HFF-Myc (cell line): ENCODE measurements around the gene UGT1A8.

Source experiments
- DNase-seq: peaks from one replicate; pipeline ENCODE4 v3.0.0-alpha.2; 2011; ENCODE audit warnings: low read depth; ENCODE audit errors: extremely low read depth
- H3K4me3 ChIP-seq: replicated peaks from 2 replicates; pipeline ENCODE4 v1.5.1; 2011; ENCODE audit warnings: low read depth, mild to moderate bottlenecking, control low read depth, low read length
- TF ChIP-seq, protein P1 (sequence below): IDR thresholded peaks from 2 replicates; pipeline ENCODE4 v1.5.1; 2012; ENCODE audit warnings: mild to moderate bottlenecking, low read depth, low read length, control low read depth; ENCODE audit errors: missing control alignments

The UGT1A8 gene

DNA sequence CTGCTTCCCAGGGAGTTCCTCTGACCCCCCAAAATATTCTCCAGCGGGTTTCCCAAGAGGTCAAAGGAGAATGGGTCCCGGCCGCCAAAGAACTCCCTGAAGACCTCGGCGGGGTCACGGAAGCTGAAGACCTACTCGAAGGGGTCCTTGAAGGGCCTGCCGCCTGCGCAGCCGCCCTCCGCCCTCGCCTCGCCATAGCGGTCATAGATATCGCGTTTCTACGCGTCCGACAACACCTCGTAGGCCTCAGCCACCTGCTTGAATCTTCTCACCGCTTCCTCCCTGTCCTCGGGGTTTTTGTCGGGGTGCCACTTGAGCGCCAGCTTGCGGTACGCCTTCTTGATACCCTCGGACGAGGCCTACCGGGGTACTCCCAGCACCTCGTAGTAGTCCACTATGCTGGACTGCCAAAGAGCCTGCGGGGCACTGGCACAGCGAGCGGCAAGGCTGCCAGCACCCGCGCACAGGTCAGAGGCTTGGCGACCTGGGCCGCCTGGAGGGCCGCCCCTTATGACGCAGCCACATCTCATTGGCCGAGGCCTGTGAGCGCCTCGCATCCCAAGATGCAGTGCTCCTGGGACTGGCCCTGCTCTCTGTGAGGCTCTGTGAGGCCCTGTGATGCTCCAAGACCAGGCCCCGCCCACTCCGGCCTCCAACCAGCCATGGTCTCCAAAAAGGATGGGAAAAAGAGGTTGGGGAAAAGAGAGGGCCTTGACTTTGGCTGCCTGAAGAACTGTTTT, 137.6 kb downstream of the UGT1A8 start:
- TF ChIP-seq, protein P1, sequence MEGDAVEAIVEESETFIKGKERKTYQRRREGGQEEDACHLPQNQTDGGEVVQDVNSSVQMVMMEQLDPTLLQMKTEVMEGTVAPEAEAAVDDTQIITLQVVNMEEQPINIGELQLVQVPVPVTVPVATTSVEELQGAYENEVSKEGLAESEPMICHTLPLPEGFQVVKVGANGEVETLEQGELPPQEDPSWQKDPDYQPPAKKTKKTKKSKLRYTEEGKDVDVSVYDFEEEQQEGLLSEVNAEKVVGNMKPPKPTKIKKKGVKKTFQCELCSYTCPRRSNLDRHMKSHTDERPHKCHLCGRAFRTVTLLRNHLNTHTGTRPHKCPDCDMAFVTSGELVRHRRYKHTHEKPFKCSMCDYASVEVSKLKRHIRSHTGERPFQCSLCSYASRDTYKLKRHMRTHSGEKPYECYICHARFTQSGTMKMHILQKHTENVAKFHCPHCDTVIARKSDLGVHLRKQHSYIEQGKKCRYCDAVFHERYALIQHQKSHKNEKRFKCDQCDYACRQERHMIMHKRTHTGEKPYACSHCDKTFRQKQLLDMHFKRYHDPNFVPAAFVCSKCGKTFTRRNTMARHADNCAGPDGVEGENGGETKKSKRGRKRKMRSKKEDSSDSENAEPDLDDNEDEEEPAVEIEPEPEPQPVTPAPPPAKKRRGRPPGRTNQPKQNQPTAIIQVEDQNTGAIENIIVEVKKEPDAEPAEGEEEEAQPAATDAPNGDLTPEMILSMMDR: no peak
- no peak for DNase-seq
- H3K4me3 ChIP-seq: no peak overlapping the region

DNA sequence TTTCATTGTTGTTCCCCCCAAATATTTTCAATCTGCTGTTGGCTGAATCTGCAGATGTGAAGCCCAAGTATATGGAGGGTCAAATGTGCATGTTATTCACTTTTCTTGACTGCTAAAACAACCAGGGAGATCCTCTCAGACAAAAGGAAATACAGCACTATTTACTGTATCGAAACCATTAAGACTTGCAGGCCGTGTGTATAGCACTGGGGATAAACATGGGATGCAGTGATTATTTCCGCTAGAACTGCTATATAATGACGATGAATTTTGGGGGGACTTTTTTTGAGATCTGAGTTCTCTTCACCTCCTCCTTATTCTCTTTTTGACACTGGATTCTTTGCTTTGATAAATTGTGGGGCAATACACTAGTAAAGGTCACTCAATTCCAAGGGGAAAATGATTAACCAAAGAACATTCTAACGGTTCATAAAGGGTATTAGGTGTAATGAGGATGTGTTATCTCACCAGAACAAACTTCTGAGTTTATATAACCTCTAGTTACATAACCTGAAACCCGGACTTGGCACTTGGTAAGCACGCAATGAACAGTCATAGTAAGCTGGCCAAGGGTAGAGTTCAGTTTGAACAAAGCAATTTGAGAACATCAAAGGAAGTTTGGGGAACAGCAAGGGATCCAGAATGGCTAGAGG, 139.1 kb downstream of the UGT1A8 start:
- H3K4me3 ChIP-seq: no peak overlapping the region
- TF ChIP-seq, protein P1: no peak
- DNase-seq: no peak

DNA sequence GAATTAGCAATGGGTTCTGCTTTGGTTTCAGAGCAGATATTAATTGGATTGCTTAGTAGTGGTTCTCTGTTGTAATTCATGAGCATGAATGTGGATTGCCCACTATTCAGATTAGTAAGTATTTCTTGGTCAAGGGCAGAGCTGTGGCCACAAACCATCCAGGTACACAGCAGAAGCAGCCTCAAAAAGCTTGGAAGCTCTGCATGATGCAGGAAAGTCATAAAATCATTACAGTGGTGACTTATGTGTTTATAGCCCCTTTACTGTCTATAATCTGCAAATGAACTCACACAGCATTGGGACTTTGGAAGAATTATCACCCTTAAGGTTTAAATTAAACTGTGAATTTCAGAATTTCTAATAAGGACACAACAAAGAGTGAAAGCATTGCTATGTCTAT, 140.7 kb downstream of the UGT1A8 start:
- TF ChIP-seq, protein P1: no peak
- H3K4me3 ChIP-seq: no peak overlapping the region
- no peak for DNase-seq

DNA sequence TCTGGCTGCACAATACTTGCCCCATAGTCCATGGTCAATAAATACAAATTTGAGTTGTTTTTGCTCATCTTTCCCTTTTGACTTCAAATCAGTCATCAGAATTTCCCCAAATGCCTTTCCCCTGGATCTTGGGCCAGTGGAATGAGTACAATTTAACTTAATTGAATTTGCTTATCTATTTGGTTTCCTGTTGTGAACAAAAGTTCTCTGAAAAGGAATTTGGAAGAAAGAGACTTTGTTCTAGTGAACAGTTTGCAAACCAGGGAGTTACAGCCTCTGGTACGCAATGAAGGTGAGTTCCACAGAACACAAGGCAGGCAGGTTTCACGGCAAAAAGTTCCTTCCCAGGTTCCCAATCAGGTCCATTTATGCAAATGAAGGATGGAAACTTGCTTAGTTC, 141.4 kb downstream of the UGT1A8 start:
- TF ChIP-seq, protein P1: no peak
- no peak overlapping the region for H3K4me3 ChIP-seq
- no peak for DNase-seq

DNA sequence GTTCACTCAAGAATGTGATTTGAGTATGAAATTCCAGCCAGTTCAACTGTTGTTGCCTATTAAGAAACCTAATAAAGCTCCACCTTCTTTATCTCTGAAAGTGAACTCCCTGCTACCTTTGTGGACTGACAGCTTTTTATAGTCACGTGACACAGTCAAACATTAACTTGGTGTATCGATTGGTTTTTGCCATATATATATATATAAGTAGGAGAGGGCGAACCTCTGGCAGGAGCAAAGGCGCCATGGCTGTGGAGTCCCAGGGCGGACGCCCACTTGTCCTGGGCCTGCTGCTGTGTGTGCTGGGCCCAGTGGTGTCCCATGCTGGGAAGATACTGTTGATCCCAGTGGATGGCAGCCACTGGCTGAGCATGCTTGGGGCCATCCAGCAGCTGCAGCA, 142.6 kb downstream of the UGT1A8 start, which contains the start of gene UGT1A1:
Gene UGT1A1 (plus strand): TSS at position 228 of the 400 bp plus-strand sequence. CDS start 18 bp downstream, at position 246.
- TF ChIP-seq, protein P1: no peak
- no peak for DNase-seq
- H3K4me3 ChIP-seq: no peak within 1 kb of the TSS

DNA sequence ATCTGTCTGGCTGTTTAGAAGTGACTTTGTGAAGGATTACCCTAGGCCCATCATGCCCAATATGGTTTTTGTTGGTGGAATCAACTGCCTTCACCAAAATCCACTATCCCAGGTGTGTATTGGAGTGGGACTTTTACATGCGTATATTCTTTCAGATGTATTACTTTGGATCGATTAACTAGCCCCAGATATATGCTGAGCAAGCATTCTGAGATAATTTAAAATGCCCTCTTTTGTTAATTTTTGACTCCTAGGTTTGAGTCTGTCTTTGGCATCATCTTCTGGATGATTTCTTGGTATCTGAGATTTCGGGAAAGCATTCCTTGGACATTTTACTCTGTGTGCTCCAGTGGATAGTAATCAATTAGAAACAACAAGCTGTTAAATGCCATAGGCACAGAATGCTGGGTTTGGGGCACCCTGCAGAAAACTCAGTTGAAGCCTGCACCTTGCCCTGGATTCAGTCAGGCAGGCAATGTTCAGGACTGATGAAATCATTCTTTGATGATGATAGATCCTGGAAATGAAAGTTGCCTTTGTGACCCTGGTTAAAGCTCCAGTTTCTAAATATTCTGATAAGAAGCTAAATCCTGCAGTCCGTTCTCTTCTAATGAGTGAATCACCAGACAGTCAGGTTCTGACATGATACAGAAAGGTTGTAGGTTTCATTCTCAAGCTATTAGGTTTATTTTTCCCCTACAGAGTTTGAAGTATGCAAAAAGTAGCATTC, 143.8 kb downstream of the UGT1A8 start:
- no peak for DNase-seq
- no peak overlapping the region for H3K4me3 ChIP-seq
- TF ChIP-seq, protein P1: no peak
